Progenitor cell of endocrine pancreas (in vitro differentiated cells): ENCODE measurements around the gene TM4SF1. TPM values are rescaled to one million over a fixed set of nuclear protein-coding genes. Genes with fewer than 3 reads are reported as not detected.

ENCODE experiments used
- DNase-seq: peaks from one replicate; pipeline ENCODE4 v3.0.0; 2021; ENCODE audit warnings: low spot score; ENCODE audit not compliant: unreplicated experiment
- H3K27ac Mint-ChIP-seq: 2 replicates; pipeline ENCODE4 v1.8.0; 2021; ENCODE audit warnings: mild to moderate bottlenecking, moderate library complexity, mixed read lengths
- H3K27me3 Mint-ChIP-seq: 2 replicates; pipeline ENCODE4 v1.8.0; 2021; ENCODE audit warnings: mixed read lengths
- H3K36me3 Mint-ChIP-seq: 2 replicates; pipeline ENCODE4 v1.8.0; 2022; ENCODE audit warnings: mixed read lengths; ENCODE audit not compliant: insufficient read depth
- H3K4me1 Mint-ChIP-seq: 2 replicates; pipeline ENCODE4 v1.8.0; 2021; ENCODE audit warnings: low read depth, mixed read lengths
- H3K4me3 Mint-ChIP-seq: 2 replicates; pipeline ENCODE4 v1.8.0; 2021; ENCODE audit warnings: low read depth, mild to moderate bottlenecking, moderate library complexity, mixed read lengths
- H3K9me3 Mint-ChIP-seq: 2 replicates; pipeline ENCODE4 v1.8.0; 2021; ENCODE audit warnings: low read depth, mixed read lengths
- total RNA-seq: library from RNA; stranded (reverse); gene quantifications from 2 replicates; pipeline ENCODE4 v1.2.1, GENCODE V29; 2021
- TF ChIP-seq, protein P1 (sequence below): fragments of 200-600 bp; sonication (generic); IDR thresholded peaks from one replicate; pipeline ENCODE4 v1.5.0; 2021; ENCODE audit warnings: antibody characterized with exemption, mild to moderate bottlenecking; ENCODE audit not compliant: unreplicated experiment

Gene TM4SF1
- total RNA-seq, 1 donor from 2014 or later: 2.1 TPM

DNA sequence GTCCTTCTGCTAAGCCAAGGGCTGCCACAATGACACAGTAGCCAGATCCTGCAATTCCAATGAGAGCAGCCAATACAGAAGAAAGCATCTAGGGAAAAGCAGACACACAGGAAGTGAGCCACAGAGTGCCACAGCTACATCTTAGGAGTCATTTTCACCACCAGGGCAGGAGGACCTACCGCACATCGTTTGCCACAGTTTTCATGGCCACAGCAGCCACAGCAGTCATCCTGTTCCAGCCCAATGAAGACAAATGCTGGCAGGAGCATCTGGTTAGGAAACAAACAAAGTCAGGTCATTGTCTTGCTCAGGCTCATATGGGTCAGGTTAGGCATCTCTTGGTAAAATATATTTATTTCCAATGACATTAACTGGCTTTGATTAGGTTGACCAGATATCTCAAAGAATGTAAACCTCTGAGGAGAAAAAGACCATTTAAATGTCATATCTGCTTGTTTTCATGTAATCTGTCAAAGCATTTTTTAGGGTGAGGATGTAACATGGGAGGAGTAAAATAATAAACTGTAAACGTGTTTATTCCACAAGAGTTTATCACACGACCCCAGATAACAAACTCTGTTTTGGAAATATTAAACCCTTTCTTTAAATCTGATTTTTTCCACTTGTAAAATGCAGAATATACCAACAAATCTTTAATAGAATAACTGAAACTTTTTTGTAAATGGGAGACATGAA lies 1.8 kb downstream of the TM4SF1 start:
- DNase-seq: no peak
- Mint-ChIP-seq H3K27ac (no peak overlapping the region), H3K9me3 (no peaks in the 10 kb centered on the region), H3K4me1 (peaks cover 41% of the 10 kb centered on the region), H3K36me3 (peaks cover 2% of the 10 kb centered on the region), H3K4me3 (no peak overlapping the region), H3K27me3 (no peaks in the 10 kb centered on the region)
- TF ChIP-seq, protein P1, sequence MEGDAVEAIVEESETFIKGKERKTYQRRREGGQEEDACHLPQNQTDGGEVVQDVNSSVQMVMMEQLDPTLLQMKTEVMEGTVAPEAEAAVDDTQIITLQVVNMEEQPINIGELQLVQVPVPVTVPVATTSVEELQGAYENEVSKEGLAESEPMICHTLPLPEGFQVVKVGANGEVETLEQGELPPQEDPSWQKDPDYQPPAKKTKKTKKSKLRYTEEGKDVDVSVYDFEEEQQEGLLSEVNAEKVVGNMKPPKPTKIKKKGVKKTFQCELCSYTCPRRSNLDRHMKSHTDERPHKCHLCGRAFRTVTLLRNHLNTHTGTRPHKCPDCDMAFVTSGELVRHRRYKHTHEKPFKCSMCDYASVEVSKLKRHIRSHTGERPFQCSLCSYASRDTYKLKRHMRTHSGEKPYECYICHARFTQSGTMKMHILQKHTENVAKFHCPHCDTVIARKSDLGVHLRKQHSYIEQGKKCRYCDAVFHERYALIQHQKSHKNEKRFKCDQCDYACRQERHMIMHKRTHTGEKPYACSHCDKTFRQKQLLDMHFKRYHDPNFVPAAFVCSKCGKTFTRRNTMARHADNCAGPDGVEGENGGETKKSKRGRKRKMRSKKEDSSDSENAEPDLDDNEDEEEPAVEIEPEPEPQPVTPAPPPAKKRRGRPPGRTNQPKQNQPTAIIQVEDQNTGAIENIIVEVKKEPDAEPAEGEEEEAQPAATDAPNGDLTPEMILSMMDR: no peak

DNA sequence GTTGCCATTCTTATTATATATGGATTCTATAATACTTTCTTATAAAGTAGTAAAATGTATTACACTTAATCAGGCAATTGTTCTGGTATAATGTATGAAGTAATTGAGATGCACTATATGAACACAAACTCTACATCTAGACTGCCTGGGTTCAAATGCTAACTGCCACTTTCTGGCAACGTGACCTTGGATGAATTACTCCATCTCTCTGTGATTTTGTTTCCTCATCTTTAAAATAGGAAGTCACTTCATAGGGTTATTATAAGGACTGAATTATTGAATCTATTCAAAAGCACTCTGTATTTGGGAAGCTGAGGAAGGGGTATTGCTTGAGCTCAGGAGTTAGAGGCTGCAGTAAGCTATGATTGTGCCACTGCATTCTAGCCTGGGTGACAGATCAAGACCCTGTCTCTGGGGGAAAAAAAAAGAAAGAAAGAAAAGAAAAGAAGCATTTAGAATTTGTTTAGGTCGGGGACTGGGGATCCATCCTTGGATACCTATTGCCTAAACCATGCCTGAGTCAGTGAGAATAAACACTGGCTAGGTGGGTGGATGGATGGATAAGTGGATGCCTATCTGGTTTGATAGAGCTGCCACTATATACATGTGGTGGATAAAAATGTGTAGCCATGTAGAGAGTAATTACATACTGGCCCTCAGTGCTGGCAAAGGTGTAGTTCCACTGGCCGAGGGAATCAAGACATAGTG lies 2.5 kb downstream of the TM4SF1 start:
- H3K27ac Mint-ChIP-seq: no peak overlapping the region
- peaks cover 2% of the 10 kb centered on the region for H3K36me3 Mint-ChIP-seq
- DNase-seq: no peak
- TF ChIP-seq, protein P1: no peak
- H3K9me3 Mint-ChIP-seq: no peaks in the 10 kb centered on the region
- H3K27me3 Mint-ChIP-seq: no peaks in the 10 kb centered on the region
- no peak overlapping the region for H3K4me3 Mint-ChIP-seq
- peaks cover 47% of the 10 kb centered on the region for H3K4me1 Mint-ChIP-seq

DNA sequence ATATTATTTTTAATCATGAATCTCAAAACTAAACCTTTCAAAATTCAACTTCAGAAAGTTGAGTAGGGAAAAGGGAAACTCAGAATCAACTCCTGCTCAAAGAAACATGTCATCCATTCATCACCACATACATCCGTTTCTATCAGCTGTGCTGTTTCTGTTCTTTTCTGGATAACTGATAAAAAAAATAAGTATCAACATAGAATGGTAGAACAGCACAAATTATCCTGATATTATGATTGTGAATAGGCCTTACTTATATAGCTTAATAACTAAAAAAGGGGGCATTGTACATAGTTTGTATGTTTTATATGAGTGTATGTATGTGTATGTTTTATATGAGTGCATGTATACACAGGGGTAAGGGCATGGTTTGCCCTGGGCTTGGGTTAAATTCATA lies 3.1 kb downstream of the TM4SF1 start:
- TF ChIP-seq, protein P1: no peak
- H3K9me3 Mint-ChIP-seq: no peaks in the 10 kb centered on the region

DNA sequence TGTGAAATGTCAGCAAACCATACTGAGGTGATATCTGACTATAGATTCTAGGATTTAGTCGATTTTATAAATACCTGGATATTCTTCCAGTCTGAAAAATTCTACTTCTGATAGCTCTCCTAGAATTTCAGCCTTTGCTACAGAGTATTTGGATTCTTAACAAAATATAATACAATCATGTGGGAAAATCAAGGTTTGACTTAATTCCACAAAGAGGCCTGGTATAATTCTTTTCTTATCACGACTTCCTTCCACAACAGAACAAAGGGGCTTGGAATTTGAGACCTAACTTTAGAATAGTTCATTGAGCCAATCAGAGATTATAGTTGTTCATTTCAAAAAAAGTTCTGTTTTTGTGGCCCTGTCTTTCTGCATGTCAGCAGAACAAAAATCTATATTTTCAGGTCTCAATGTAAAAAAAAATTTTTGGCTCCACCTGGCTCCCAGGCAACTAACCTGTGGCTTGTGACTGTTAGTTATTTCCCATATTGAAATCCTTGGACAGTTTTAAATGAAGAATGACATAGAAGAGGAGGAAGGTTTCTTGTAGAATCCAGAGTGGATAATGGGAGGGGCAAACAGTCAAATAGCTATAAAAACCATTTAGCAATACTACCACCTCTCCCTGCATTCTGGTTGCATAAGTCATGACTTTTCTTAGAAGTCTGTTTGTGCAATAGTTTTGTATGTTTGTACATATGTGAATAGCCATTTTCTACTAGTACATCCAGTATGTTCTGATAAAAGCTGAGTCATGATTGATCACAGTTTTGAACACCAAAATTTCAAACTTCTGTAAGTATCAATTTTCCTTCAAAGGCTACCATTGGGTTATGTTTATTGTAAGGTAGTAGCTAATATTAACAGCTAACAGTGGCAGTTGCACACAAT lies 4.0 kb downstream of the TM4SF1 start:
- Mint-ChIP-seq H3K27me3 (no peaks in the 10 kb centered on the region), H3K9me3 (no peaks in the 10 kb centered on the region), H3K36me3 (no peaks in the 10 kb centered on the region), H3K27ac (peak overlapping the region; percentile 91), H3K4me3 (no peak overlapping the region), H3K4me1 (peaks cover 58% of the 10 kb centered on the region)
- TF ChIP-seq, protein P1: no peak
- DNase-seq: no peak

More for the DNA sequence above, 3.1 kb downstream of the TM4SF1 start:
- Mint-ChIP-seq H3K4me1 (peaks cover 52% of the 10 kb centered on the region), H3K36me3 (peaks cover 2% of the 10 kb centered on the region), H3K4me3 (no peak overlapping the region), H3K27me3 (no peaks in the 10 kb centered on the region), H3K27ac (no peak overlapping the region)
- DNase-seq: no peak

DNA sequence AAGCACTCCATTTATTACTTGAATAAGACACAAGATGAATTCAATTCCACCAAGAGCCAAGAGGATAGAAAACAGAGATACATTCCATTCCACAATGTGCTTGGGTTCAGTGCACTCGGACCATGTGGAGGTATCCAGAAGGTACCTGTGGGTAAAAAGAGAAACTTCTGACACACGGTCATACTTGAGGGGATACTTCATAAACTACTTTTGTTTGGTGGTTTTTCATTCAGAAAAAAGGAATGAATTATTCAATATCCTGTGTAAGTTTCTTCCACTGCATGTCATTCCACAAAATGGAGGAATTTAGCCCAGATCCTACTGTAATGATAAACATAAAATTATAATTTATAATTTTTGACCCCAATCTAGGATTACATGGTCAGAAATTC lies 5.7 kb downstream of the TM4SF1 start:
- Mint-ChIP-seq H3K4me1 (peaks cover 48% of the 10 kb centered on the region), H3K36me3 (no peaks in the 10 kb centered on the region), H3K27me3 (no peaks in the 10 kb centered on the region), H3K9me3 (no peaks in the 10 kb centered on the region), H3K4me3 (no peak overlapping the region), H3K27ac (no peak overlapping the region)
- TF ChIP-seq, protein P1: no peak
- no peak for DNase-seq
